NCI-H524 treated with DMSO at 0.1 percent for 48 hours (cell line): Measurements from ENCODE around the gene SEC24B.

ENCODE experiments used
- DNase-seq: peaks from one replicate; lab custom pipeline; 2025; lab: John Stamatoyannopoulos, UW

The SEC24B gene

DNA sequence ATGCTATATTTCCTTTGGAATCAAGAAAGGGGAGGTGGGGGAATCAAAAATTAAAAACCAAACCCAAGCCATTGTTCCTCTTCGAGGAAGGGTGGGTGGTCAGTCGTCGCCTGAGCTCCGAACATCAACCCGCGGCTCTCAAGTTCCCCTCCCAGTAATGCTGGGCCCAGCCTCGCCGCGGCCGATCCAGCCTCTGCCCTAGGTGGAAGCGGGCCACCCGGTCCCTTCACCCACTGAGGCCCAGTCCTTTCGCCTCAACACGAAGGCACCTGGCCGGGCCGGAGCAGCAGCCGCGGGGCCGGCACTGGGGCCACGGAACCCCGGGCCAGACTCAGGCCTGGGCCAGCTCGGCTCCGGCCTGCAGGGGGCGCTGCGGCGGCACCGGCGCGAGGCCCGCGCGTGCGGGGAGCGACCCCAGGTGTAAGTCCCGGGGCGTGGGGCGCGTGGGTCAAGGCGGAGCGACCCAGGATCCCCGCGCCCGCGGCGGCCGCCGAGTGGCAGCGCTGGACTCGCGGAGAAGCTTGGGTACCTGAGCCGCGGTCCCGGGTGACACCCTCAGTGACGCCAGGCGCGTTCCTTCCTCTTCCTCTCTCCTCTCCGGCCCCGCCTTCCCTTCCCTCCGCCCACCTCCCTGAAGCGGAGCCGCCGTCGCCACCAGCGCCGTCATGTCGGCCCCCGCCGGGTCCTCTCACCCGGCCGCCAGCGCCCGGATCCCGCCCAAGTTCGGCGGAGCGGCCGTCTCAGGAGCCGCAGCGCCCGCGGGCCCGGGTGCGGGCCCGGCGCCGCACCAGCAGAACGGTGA, at the start of gene SEC24B:
SEC24B (plus strand) TSS at position 611 of the 802 bp plus-strand sequence; CDS start at position 666, 55 bp downstream.
- no peak for DNase-seq

DNA sequence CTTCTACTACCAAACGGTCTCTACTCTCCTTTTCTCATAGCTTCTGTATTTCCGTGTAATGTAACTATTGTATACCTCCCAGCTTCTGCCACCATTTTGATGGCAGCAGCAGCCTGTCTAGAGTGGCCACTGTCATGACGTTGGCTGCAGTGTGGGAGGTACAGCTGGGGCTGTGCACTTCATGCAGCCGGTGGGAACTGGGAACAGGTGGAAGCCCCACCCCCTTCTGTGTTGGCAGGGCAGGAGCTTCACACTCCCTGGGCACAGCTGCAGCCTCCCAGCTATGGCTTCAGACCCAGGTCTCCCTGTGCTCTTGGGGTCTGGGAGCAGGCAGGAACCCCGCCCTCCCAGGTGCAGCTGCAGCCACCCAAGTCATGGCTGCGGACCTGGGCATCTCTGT, 49.8 kb upstream of the SEC24B start:
- DNase-seq = no peak

DNA sequence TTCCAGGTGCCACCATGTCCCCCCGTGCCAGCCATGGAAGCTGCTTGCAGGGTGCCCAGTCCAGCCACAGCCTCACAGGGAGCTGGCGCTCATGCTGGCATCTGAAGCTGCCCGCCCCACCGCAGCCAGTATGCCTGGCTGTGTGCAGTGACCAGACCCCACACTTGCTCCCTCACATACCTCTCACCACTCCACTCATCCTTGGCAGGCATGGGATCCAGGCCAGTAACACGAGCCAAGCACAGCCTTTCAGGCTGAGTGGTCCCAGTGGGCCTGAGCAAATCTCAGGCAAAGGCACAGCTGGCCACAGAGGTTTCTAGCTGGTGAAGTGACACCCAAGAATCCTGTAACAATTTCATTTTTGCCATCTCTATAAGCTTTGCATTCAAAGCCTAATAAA, 48.4 kb upstream of the SEC24B start:
- no peak for DNase-seq

DNA sequence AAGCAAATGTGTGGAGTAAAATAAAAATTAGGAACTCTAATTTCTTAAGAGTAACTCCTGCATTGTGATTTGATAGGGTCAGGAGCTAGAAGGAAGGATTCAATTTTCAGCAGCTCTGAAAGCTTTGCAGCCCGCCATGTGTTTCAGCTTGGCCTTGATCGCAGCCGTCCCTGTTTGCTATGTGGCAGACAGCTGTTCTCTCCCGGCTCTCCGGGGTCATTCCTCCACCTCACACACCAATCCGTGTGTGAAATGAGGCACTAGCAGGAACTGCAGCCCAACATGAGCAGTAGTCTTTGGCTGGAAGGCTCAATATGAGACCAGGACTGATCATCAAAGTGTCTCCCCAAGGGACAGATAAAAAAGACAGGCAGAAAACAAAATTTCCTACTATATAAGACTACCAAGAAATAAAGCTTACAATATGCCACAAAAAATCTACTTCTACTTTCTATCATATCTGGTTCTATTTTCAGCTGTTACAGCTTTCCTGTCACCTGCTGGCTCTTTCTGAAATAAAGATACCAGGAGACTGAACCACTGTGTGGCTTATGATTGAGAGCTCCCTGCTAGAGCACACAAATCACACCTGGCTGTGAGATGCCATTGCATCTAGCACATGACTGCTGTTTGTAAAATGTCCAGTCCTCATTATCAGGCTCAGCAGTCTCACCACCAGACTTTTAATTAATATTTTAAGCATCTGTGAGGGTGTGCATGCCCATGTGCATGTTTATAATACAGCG, 44.1 kb upstream of the SEC24B start:
- DNase-seq = no peak

DNA sequence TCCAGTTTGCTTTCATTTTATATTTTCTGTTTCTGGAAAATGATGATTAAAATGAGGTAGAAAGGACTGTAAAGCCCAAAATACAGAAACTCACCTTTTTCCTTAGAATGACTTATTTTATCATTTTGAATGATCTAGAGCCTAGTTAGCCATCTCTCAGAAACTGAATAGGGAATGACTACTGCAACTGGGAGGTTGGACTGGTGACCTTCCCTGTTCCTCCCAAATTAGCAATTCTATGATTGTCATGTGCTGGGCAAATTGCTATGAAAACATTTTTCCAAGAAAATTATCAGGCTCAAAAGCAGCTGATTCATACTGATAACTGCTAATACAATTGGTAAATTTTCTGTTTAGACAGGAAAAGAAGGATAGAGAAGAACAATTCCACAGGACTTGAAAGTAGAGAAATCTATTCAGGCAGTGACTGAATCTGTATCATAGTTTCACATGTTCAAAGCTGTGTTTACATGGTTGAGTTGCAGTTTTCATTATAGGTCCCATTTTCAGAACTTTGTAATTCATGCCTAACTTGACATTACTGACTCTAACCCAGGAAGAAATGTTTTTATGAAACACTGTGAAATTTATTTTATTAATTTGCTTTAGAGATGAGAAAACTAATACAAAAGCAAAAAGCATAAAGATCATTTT, 43.4 kb upstream of the SEC24B start:
- DNase-seq = no peak

DNA sequence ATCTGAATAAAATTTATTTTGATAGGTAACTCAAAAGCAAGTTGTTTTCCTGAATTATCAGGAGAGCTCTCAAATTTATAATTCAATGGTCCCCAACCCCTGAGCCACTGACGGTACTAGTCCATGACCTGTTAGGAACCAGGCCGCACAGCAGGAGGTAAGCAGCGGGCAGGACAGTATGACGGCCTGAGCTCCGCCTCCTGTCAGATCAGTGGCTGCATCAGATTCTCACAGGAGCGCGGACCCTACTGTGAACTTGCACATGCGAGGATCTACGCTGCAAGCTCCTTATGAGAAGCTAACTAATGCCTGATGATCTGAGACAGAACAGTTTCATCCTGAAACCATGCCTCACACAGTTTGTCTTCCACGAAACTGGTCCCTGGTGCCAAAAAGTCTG, 37.9 kb upstream of the SEC24B start:
- no peak for DNase-seq

DNA sequence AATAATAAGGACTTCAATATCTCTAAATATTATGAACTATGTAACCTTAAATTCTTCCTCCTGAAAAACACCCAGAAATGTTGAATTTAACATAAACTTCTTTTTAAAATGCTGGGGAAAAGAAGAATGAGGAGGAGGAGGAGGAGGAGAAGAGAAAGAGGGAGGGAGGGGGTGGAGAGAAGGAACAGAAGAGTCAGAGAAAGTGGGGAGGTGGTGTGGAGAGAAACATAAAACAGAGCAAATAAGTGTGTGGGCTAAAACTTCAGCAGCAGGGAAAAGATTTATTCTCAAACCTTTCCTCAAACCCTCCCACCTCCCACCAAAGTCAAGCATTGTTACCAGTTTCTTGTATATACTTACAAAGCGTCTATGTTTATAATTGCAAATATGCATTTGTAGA, 34.7 kb upstream of the SEC24B start:
- DNase-seq = no peak

DNA sequence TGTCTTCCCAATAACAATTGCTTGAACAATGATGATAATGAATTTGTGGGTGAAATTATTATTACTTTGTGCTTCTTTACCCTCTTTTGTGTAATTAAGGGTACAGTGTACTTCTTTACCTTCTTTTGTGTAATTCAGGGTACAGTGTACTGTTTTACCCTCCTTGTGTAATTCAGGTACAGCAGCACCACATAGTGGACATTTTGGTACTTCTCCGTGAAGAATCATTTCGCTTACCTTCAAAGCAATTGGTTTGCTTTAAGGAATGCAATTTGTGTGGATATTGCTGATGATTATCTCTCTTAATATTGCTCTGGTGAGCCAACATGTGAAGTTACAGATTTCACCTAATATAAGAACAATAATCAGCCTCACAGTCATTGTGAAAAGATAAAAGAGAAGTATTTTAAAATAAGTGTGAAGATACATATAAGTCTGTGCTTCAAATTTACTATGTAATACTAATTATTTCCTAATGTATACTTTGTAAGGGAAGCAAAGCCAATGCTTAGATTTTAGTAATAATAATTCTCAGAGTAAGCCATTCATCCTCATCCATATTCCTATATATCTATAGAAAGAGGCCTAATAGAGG, 27.2 kb upstream of the SEC24B start:
- DNase-seq = no peak

DNA sequence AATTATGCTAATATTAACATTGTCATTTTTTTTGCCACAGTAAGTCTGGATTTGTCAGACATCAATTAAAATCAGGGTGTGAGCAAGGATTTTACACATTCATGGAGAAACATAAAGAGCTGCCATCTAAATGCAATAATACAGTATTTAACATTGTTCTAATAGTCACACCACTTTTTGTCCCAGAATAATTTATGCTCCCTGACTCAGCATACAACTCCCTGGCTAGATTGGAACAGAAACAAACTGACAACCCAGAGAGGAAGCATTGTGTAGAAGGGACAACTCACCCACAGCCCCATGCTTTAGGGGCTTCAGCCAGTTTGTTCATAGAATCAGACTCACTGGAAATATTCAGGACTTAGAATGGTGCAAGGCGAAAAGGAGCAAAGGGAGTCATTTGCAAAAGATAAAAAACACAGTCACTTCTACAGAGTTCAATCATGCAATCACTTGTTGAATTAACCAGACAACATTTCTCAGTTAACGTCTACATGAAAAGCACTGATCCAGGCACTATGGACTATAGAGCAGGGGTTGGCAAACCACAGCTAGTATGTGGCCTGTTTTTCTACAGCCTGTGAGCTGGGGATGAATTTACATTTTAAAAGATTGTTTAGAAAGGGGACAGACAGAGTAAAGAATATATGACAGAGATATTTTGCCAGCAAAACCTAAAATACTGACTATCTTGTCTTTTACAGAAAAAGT, 26.4 kb upstream of the SEC24B start:
- no peak for DNase-seq

DNA sequence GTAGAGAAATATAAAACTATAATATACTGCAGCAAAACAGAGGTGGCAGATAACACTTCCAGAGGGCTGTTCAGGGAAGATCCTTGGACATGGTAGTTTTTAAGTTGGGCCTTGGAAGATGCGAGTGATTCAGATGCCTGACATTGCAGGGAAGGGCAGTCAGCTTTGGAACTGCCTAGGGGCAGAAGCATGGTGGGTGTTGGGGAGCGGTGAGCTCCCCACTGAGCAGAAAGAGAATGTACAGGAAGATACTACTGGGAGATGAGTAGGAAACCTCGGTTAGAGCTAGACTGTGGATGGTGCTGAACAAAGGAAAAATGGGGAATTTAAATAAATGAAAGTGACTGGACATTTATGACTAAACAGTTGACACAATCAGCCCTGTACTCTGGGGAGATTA, 24.9 kb upstream of the SEC24B start:
- DNase-seq = no peak

DNA sequence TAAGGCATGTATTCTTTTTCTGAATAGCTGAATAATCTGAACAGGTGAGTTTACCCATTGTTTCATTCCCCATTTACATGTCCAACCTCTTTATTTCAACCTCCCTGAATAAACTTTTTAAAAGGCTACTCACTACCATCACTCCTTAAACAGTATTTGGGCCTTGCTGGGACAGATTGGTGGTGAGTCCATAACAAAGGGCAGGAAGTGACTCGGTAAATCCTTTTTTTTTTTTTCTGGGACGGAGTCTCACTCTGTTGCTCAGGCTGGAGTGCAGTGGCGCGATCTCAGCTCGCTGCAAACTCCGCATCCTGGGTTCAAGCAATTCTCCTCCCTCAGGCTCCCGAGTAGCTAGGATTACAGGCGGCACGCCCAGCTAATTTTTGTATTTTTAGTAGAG, 23.4 kb upstream of the SEC24B start:
- no peak for DNase-seq

DNA sequence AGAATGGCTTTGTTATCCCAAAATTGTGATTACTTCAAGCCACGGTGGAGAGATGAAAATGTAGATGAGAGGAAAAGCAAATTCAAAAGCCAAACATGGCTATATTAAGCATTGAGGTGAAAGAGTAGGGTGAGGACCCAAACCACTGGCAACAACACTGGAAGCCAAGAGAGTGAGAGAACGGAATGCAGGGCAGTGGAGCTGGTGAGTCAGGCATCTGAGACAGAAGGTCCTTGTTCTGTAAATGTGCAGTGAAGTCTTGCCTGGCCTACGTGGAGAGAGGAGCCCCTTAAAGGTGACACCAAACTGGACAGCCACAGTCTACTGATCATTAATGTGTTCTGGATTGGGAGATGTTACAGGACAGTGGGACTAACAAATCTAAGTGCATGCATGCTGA, 22.8 kb upstream of the SEC24B start:
- no peak for DNase-seq

DNA sequence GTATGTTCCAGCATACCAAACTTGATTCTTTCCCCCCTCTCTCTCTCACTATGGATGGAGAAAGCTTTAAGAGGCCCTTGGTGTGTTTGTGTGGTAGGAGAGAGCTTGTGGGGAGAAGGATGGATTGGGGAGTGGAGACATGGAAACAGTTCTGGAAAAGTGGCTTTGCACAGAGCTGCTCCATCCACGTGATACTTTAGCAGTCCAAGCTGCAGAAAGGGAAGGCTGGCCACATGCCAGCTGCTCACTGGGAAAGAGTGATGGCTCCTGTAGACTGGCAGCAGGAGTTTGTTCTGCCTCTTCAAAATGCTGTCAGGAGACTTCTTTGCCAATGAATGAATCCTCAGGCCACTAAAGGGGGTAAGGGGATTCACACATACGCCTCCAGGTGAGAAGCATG, 21.7 kb upstream of the SEC24B start:
- no peak for DNase-seq

DNA sequence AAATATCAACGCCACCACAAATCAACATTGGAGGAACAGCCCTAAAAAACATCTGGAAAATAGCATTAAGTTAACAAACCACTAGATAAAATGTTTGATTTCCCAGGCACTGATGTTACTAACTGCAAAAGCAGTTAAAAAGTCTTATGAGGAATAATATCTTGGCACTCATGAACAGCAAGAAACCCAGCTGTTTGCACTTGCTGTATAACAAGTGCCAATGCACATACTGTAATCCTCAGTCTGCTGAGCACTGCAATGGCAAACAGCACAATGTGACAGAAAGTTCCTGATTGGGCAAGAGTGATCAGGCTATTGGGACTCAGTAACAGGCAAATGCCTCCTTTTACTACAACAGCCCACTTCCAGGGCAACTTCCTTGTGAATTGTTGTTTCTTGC, 20.8 kb upstream of the SEC24B start:
- DNase-seq = no peak

DNA sequence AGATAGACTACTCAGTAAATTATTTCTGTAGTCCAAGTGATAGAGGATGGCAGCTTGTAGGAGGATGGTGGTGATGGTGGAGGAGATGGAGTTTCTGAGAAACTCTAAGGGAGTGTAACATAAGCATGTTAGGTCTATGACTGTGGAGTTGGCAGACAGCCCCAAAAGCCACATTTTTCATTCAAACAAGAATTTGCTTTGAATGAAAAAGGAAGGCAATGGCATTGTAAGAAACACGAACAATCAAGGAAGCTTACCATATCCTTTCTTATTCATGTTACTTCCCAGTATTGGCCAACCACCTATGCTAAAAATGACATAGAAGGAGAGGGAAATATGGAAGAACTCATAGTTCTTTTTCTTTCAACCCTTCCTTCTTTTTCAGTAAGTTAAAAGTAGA, 18.7 kb upstream of the SEC24B start:
- no peak for DNase-seq

DNA sequence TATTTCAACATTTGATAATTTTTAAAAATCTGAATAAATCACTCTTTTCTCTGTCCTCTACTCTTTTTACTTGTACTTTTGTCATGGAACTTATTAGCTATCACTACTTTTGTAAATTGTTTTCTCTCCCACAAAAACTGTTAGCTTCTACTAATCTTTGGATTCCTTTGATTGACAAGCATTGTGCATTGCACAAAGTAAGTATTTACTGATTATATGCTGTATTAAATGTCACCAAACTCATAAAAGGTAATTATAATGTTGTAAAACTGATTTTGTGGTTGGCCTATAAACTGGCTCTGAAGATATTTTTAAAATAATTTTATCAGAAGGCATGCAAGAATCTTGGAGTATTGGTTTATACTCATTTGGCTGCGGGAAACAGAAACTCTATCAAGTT, 15.0 kb upstream of the SEC24B start:
- no peak for DNase-seq

DNA sequence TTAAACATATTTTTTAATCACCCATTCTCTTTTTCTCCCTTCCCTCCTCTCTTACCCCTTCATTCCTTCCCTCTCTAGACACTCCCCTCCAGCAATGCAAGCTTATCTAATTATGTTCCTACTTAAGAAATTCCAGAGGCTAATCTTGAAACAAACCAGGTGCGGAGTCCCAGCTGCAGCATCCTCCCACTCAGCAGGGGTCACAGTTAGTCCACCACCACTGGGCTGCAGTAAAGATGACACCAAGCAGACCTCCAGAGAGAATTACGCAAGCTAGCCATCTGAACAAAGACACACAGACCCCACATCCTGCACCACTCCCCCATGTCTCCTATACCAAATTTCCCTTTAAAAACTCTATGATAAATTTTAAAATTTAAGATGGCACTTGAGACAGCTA, 13.9 kb upstream of the SEC24B start:
- no peak for DNase-seq

DNA sequence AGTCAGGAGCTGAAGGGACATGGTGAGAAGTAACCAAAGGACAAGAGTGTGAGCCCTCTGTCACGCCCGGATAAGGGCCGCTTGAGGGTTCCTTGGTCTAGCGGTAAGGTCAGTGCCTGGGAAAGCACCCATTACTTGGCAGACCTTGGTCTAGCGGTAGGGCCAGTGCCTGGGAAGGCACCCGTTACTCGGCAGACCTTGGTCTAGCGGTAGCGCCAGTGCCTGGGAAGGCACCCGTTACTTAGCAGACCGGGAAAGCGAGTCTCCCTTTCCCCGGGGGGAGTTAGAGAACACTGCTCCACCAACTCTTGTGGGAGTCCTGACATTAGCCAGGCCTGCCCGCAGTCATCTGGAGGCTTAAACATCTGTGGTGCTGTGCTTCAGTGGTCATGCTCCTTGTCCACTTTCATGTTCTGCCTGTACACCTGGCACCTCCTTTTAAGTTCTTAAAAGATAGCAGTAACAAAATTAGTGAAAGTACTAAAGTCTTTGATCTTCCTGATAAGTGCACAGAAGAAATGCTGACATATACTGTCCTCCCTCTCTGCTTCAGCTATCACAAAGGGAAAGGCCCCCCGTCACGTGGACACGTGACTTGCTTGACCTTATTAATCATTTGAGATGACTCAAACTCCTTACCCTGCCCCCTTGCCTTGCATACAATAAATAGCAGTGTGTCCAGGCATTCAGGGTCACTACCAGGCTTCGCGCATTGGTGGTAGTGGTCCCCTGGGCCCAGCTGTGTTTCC, 9.3 kb upstream of the SEC24B start:
- no peak for DNase-seq

DNA sequence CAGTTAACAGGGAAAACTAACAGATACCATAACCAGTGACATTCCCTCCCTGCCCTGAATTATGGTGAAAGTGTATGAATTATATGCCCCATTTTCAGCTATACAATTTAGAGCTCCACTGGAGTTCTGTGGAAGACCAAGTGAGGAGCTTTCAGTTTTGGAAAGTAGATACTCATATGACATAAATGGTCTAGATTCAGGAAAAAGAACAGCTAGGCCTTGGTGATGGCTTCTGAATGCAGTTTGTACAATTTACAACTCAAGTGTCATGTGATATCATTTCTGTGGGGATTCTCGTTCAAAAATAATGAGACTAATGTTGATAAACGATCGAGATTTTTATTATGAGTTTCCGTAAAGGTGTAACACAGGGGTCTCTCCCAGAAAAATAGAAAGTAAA, 8.2 kb upstream of the SEC24B start:
- DNase-seq = no peak

DNA sequence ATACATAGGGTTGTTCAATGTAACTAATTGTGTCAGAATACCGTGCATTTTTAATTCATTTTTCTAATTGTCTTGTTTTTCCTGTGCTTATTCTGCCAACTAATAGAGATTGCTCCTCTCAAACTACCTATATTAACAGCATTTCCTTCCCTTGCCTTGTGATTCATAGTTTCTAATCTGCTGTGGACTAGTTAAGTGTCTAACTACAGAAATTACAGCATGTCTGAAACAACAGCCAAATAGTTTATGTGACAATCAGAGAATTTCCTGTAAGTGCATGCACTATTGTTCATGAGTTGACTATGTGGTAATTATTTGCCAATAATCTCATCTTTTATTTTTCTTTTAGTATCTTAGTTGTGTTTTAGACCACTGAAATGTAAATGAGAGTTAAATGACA, 4.1 kb upstream of the SEC24B start:
- no peak for DNase-seq

DNA sequence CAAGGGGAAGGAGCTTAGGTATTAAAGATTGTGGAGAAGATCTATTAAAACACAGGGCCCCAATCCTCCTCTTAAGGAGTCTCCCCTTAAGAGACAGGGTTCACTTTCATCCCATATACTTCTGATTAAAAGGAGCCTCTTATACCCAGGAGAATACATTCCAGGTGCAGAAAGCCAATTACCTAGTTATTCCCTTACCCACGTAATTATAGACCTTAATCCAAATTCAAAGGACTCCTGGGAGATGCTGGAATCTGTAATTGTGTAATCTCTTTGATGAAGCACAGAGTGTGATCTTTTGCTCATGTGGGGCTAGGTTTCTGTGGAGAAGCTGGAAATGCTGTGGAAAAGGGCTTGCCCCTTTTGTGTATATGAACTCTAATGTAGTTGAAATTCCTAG, 1.4 kb upstream of the SEC24B start:
- DNase-seq = no peak
